ENCODE results near the gene RAP1GAP2. TPM values are rescaled to one million over a fixed set of nuclear protein-coding genes. Genes with fewer than 3 reads are reported as not detected.
"Not testable (repeated sequence)": the region's sequence is repeated elsewhere in the genome, so short reads cannot be mapped to it uniquely, and the experiment has no call there.

Gene RAP1GAP2
- total RNA-seq, 1 donor from 2014 or later = 8.6 TPM

GRCh38 chr17:2885733-2886132 is 89.5 kb downstream of the RAP1GAP2 start:
- DNase-seq (ENCODE audit: low read depth) (no peak), FAIRE-seq (no peak)
- peaks cover 11% of the 10 kb centered on the region for H3K4me1 Mint-ChIP-seq (ENCODE audit: low read depth, unreplicated experiment)
- peaks cover 5% of the 10 kb centered on the region for H3K4me1 ChIP-seq (ENCODE audit: insufficient read depth, low read length)
- no peaks in the 10 kb centered on the region for H3K9me3 ChIP-seq (ENCODE audit: insufficient read depth, low read depth, low read length)
- H3K79me2 ChIP-seq (ENCODE audit: insufficient read depth, low read length) = no peaks in the 10 kb centered on the region
- no peaks in the 10 kb centered on the region for H3K9me3 Mint-ChIP-seq (ENCODE audit: unreplicated experiment)
- no peaks in the 10 kb centered on the region for H4K20me1 ChIP-seq (ENCODE audit: insufficient read depth, low read length)
- H3K27me3 Mint-ChIP-seq (ENCODE audit: low read depth, unreplicated experiment) = peaks cover 3% of the 10 kb centered on the region
- no peak overlapping the region for H2AFZ ChIP-seq (ENCODE audit: low read depth, low read length)
- TF ChIP-seq EZH2 (IDR thresholded peaks at IDR 0.05; ENCODE audit: insufficient read depth, low read length) (no peak), CTCF (IDR thresholded peaks at IDR 0.05; ENCODE audit: insufficient read depth, low read depth, low read length) (no peak)
- H3K36me3 Mint-ChIP-seq (ENCODE audit: low read depth, unreplicated experiment) = no peaks in the 10 kb centered on the region
- no peak overlapping the region for H3K27ac Mint-ChIP-seq (ENCODE audit: unreplicated experiment)
- no peaks in the 10 kb centered on the region for H3K27me3 ChIP-seq (ENCODE audit: insufficient read depth, low read length)
- no peak overlapping the region for H3K4me3 ChIP-seq (ENCODE audit: insufficient read depth, low read depth, low read length)
- no peak overlapping the region for H3K4me3 Mint-ChIP-seq (ENCODE audit: unreplicated experiment)
- no peak overlapping the region for H3K4me2 ChIP-seq (ENCODE audit: low read length)
- no peak overlapping the region for H3K9ac ChIP-seq (ENCODE audit: low read length)
- H3K27ac ChIP-seq (ENCODE audit: low read depth, low read length) = no peak overlapping the region
- H3K36me3 ChIP-seq (ENCODE audit: insufficient read depth, low read length) = no peaks in the 10 kb centered on the region

- FAIRE-seq = no peak
- no peak overlapping the region for H3K27ac Mint-ChIP-seq (ENCODE audit: unreplicated experiment)
- no peak overlapping the region for H2AFZ ChIP-seq (ENCODE audit: low read depth, low read length)
- H3K27ac ChIP-seq (ENCODE audit: low read depth, low read length) = no peak overlapping the region
- H3K4me2 ChIP-seq (ENCODE audit: low read length) = no peak overlapping the region
- TF ChIP-seq EZH2 (IDR thresholded peaks at IDR 0.05; ENCODE audit: insufficient read depth, low read length) (no peak), CTCF (IDR thresholded peaks at IDR 0.05; ENCODE audit: insufficient read depth, low read depth, low read length) (no peak)
- no peaks in the 10 kb centered on the region for H3K27me3 Mint-ChIP-seq (ENCODE audit: low read depth, unreplicated experiment)
- H3K36me3 Mint-ChIP-seq (ENCODE audit: low read depth, unreplicated experiment) = no peaks in the 10 kb centered on the region
- no peaks in the 10 kb centered on the region for H3K9me3 Mint-ChIP-seq (ENCODE audit: unreplicated experiment)
- no peak overlapping the region for H3K4me3 ChIP-seq (ENCODE audit: insufficient read depth, low read depth, low read length)
- no peak for DNase-seq (ENCODE audit: low read depth)
- no peak overlapping the region for H3K4me3 Mint-ChIP-seq (ENCODE audit: unreplicated experiment)
- H3K36me3 ChIP-seq (ENCODE audit: insufficient read depth, low read length) = no peaks in the 10 kb centered on the region
- H3K4me1 Mint-ChIP-seq (ENCODE audit: low read depth, unreplicated experiment) = peaks cover 18% of the 10 kb centered on the region
- H3K27me3 ChIP-seq (ENCODE audit: insufficient read depth, low read length) = no peaks in the 10 kb centered on the region
- H4K20me1 ChIP-seq (ENCODE audit: insufficient read depth, low read length) = no peaks in the 10 kb centered on the region
- H3K9me3 ChIP-seq (ENCODE audit: insufficient read depth, low read depth, low read length) = no peaks in the 10 kb centered on the region
- peaks cover 10% of the 10 kb centered on the region for H3K4me1 ChIP-seq (ENCODE audit: insufficient read depth, low read length)
- H3K9ac ChIP-seq (ENCODE audit: low read length) = no peak overlapping the region
- no peaks in the 10 kb centered on the region for H3K79me2 ChIP-seq (ENCODE audit: insufficient read depth, low read length)
These were observed 92.1 kb downstream of the RAP1GAP2 start for GRCh38 chr17:2888326-2888725.

- Histone ChIP-seq H4K20me1 (ENCODE audit: insufficient read depth, low read length) (no peaks in the 10 kb centered on the region), H3K79me2 (ENCODE audit: insufficient read depth, low read length) (no peaks in the 10 kb centered on the region), H3K27me3 (ENCODE audit: insufficient read depth, low read length) (no peaks in the 10 kb centered on the region), H3K27ac (ENCODE audit: low read depth, low read length) (no peak overlapping the region), H3K4me1 (ENCODE audit: insufficient read depth, low read length) (peaks cover 5% of the 10 kb centered on the region), H3K4me2 (ENCODE audit: low read length) (no peak overlapping the region), H3K36me3 (ENCODE audit: insufficient read depth, low read length) (no peaks in the 10 kb centered on the region), H2AFZ (ENCODE audit: low read depth, low read length) (no peak overlapping the region), H3K4me3 (ENCODE audit: insufficient read depth, low read depth, low read length) (no peak overlapping the region), H3K9me3 (ENCODE audit: insufficient read depth, low read depth, low read length) (no peaks in the 10 kb centered on the region), H3K9ac (ENCODE audit: low read length) (no peak overlapping the region)
- Mint-ChIP-seq H3K27ac (ENCODE audit: unreplicated experiment) (no peak overlapping the region), H3K4me1 (ENCODE audit: low read depth, unreplicated experiment) (peaks cover 11% of the 10 kb centered on the region), H3K27me3 (ENCODE audit: low read depth, unreplicated experiment) (no peaks in the 10 kb centered on the region), H3K9me3 (ENCODE audit: unreplicated experiment) (no peaks in the 10 kb centered on the region), H3K4me3 (ENCODE audit: unreplicated experiment) (no peak overlapping the region), H3K36me3 (ENCODE audit: low read depth, unreplicated experiment) (no peaks in the 10 kb centered on the region)
- no peak for FAIRE-seq
- no peak for DNase-seq (ENCODE audit: low read depth)
- TF ChIP-seq CTCF (IDR thresholded peaks at IDR 0.05; ENCODE audit: insufficient read depth, low read depth, low read length) = no peak
- TF ChIP-seq EZH2 (IDR thresholded peaks at IDR 0.05; ENCODE audit: insufficient read depth, low read length) = no peak
These were observed 93.0 kb downstream of the RAP1GAP2 start for GRCh38 chr17:2889256-2889655.

GRCh38 chr17:2890778-2891177 is 94.5 kb downstream of the RAP1GAP2 start:
- not testable (repeated sequence) for H3K27ac ChIP-seq (ENCODE audit: low read depth, low read length); H3K4me2 ChIP-seq (ENCODE audit: low read length); H2AFZ ChIP-seq (ENCODE audit: low read depth, low read length); H3K4me3 ChIP-seq (ENCODE audit: insufficient read depth, low read depth, low read length); H3K9ac ChIP-seq (ENCODE audit: low read length); H3K79me2 ChIP-seq (ENCODE audit: insufficient read depth, low read length); H3K36me3 Mint-ChIP-seq (ENCODE audit: low read depth, unreplicated experiment); H3K27me3 ChIP-seq (ENCODE audit: insufficient read depth, low read length); H3K9me3 Mint-ChIP-seq (ENCODE audit: unreplicated experiment); FAIRE-seq; H3K4me3 Mint-ChIP-seq (ENCODE audit: unreplicated experiment); H3K27ac Mint-ChIP-seq (ENCODE audit: unreplicated experiment); H3K27me3 Mint-ChIP-seq (ENCODE audit: low read depth, unreplicated experiment); H4K20me1 ChIP-seq (ENCODE audit: insufficient read depth, low read length); DNase-seq (ENCODE audit: low read depth); H3K9me3 ChIP-seq (ENCODE audit: insufficient read depth, low read depth, low read length); H3K36me3 ChIP-seq (ENCODE audit: insufficient read depth, low read length); H3K4me1 ChIP-seq (ENCODE audit: insufficient read depth, low read length)
- peaks cover 11% of the 10 kb centered on the region for H3K4me1 Mint-ChIP-seq (ENCODE audit: low read depth, unreplicated experiment)
